Smooth muscle cell of the brain vasculature (primary cell): ENCODE measurements around the gene CRIP2.

Experiments
- DNase-seq: peaks from one replicate; pipeline ENCODE4 v3.0.0-alpha.2; 2012; ENCODE audit warnings: low read depth, low spot score

CRIP2 gene

GRCh38 chr14:105461903-105462302 is 12.7 kb upstream of the CRIP2 start:
- DNase-seq, result no peak

- no peak for DNase-seq
Measured at GRCh38 chr14:105464501-105464900, 10.1 kb upstream of the CRIP2 start.

- DNase-seq, result no peak
Measured at GRCh38 chr14:105465209-105466031, 9.2 kb upstream of the CRIP2 start.

GRCh38 chr14:105466531-105467248 is 7.9 kb upstream of the CRIP2 start:
- DNase-seq, result no peak

- DNase-seq, result no peak
Measured at GRCh38 chr14:105467249-105467941, 7.2 kb upstream of the CRIP2 start.

GRCh38 chr14:105467942-105468471 is 6.6 kb upstream of the CRIP2 start:
- DNase-seq, result no peak

- DNase-seq, result no peak
Measured at GRCh38 chr14:105468621-105469241, 5.9 kb upstream of the CRIP2 start.

- no peak for DNase-seq
Measured at GRCh38 chr14:105469456-105470349, 4.9 kb upstream of the CRIP2 start.

GRCh38 chr14:105470350-105471296 is 4.0 kb upstream of the CRIP2 start:
- DNase-seq, result no peak

- DNase-seq, result no peak
Measured at GRCh38 chr14:105471297-105471821, 3.3 kb upstream of the CRIP2 start.

- DNase-seq, result no peak
Measured at GRCh38 chr14:105471823-105472485, 2.7 kb upstream of the CRIP2 start.

GRCh38 chr14:105472486-105472991 is 2.1 kb upstream of the CRIP2 start:
- DNase-seq, result no peak

- DNase-seq, result no peak
Measured at GRCh38 chr14:105473033-105473676, 1.5 kb upstream of the CRIP2 start.

GRCh38 chr14:105473677-105474482 is 741 bp upstream of the CRIP2 start:
- DNase-seq, result no peak

- DNase-seq, result no peak
Measured at GRCh38 chr14:105475269-105476096, 862 bp downstream of the CRIP2 start.
